OCI-LY1 (cell line): ENCODE results near the gene HNF1A.

ENCODE experiments used
- EZH2 ChIP-seq: fragments of 200-600 bp; sonication (generic), shearing (Covaris generic); IDR thresholded peaks from 2 replicates; pipeline ENCODE4 v1.8.0; 2017; ENCODE audit warnings: borderline replicate concordance, mixed run types, mild to moderate bottlenecking, antibody characterized with exemption, low read length, moderate library complexity, mixed read lengths
- TF ChIP-seq, protein P1 (sequence below): fragments of 200-600 bp; sonication (generic), shearing (Covaris generic); IDR thresholded peaks from 2 replicates; pipeline ENCODE4 v1.5.1; 2017; ENCODE audit warnings: mild to moderate bottlenecking, antibody characterized with exemption, low read length, moderate library complexity, mixed read lengths

DNA sequence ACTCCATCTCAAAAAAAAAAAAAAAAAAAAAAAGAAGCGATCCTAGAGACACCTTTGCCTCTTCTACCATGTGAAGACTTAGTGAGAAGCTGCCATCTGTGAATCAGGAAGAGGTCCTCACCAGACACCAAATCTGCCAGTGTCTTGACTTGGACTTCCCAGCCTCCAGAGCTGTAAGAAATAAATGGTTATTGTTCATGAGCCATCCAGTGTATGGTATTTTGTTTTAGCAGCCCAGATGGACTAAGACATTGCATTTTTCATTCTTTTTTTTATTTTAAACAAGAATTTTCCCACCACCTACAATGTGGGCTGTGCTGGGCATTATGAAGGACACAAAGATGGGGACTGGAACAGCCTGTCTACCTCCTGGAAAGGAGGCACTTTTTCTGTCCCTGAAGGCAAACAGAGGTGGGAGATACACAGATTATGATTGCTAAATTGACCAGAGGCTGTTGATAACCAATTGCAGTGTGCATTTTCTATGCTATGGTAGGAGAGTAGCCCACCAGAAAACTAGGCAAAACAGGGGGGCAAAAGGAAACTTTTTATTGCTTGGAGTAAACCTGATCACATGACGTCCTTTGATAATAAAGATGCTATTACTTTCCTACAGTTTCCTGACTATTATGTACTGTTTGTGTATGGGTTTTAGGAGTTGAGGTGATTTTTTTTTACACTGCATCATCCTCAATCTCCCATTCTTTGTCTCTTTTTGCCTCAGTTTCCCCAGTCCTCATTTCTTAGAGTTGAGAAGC, 40.7 kb downstream of the HNF1A start:
- TF ChIP-seq, protein P1, sequence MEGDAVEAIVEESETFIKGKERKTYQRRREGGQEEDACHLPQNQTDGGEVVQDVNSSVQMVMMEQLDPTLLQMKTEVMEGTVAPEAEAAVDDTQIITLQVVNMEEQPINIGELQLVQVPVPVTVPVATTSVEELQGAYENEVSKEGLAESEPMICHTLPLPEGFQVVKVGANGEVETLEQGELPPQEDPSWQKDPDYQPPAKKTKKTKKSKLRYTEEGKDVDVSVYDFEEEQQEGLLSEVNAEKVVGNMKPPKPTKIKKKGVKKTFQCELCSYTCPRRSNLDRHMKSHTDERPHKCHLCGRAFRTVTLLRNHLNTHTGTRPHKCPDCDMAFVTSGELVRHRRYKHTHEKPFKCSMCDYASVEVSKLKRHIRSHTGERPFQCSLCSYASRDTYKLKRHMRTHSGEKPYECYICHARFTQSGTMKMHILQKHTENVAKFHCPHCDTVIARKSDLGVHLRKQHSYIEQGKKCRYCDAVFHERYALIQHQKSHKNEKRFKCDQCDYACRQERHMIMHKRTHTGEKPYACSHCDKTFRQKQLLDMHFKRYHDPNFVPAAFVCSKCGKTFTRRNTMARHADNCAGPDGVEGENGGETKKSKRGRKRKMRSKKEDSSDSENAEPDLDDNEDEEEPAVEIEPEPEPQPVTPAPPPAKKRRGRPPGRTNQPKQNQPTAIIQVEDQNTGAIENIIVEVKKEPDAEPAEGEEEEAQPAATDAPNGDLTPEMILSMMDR = no peak
- TF ChIP-seq EZH2 = no peak
